GM21390 (cell line): ENCODE results near the gene POU3F3.

Experiments
- ATAC-seq: cut with Tn5 transposase; IDR thresholded peaks from one replicate; pipeline ENCODE4 v1.9.1; 2021; ENCODE audit not compliant: unreplicated experiment

The POU3F3 gene

GRCh38 chr2:104859766-104860450 lies 6.0 kb downstream of the POU3F3 start:
- no peak for ATAC-seq

- no peak for ATAC-seq
Observed at GRCh38 chr2:104860451-104860790, 6.5 kb downstream of the POU3F3 start.

- no peak for ATAC-seq
Observed at GRCh38 chr2:104861351-104862057, 7.6 kb downstream of the POU3F3 start.

- no peak for ATAC-seq
Observed at GRCh38 chr2:104862058-104862941, 8.4 kb downstream of the POU3F3 start.

- ATAC-seq: no peak
Observed at GRCh38 chr2:104863146-104863467, 9.2 kb downstream of the POU3F3 start.

- no peak for ATAC-seq
Observed at GRCh38 chr2:104863468-104864279, 9.8 kb downstream of the POU3F3 start.

GRCh38 chr2:104864280-104865095 lies 10.6 kb downstream of the POU3F3 start:
- ATAC-seq: no peak

GRCh38 chr2:104865096-104865470 lies 11.2 kb downstream of the POU3F3 start:
- ATAC-seq: no peak

- ATAC-seq: no peak
Observed at GRCh38 chr2:104866122-104866864, 12.4 kb downstream of the POU3F3 start.

GRCh38 chr2:104866883-104867812 lies 13.2 kb downstream of the POU3F3 start:
- no peak for ATAC-seq

GRCh38 chr2:104867813-104868504 lies 14.0 kb downstream of the POU3F3 start:
- no peak for ATAC-seq

GRCh38 chr2:104868505-104868866 lies 14.6 kb downstream of the POU3F3 start:
- no peak for ATAC-seq

- ATAC-seq: no peak
Observed at GRCh38 chr2:104870100-104870975, 16.4 kb downstream of the POU3F3 start.

- ATAC-seq: no peak
Observed at GRCh38 chr2:104871649-104871971, 17.7 kb downstream of the POU3F3 start.

GRCh38 chr2:104871972-104872865 lies 18.3 kb downstream of the POU3F3 start:
- no peak for ATAC-seq
